ENCODE measurements around the gene HERC6. TPM values are rescaled to one million over a fixed set of nuclear protein-coding genes. Genes with fewer than 3 reads are reported as not detected.

The HERC6 gene
- total RNA-seq, 1 experiment from 2014 or later: 22.0 TPM

DNA sequence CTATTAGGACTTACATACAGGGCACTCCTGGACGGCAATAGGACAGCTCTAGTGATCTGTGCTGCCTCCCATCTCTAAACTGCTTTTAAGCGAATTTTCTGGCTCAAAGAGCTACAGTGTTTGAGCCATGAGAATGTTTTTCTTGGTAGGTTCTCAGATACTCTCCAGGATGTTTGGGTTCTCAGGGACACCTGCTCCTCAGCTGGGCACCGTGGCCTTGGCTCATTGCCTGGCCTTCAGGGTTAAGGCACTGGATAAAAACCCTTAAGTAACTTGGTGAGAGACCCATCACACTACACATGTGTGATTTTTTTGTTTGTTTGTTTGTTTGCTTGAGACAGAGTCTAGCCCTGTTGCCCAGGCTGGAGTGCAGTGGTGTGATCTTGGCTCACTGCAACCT, 39.8 kb downstream of the HERC6 start:
- intact Hi-C loops (cut with micrococcal nuclease; ENCODE audit: unreplicated experiment): no loop called here
- Mint-ChIP-seq H3K4me3 (ENCODE audit: low read depth, unreplicated experiment) (no peak overlapping the region), H3K36me3 (ENCODE audit: insufficient read depth, unreplicated experiment) (no peaks in the 10 kb centered on the region), H3K9me3 (ENCODE audit: low read depth, unreplicated experiment) (no peaks in the 10 kb centered on the region), H3K27me3 (ENCODE audit: unreplicated experiment) (no peaks in the 10 kb centered on the region), H3K4me1 (ENCODE audit: low read depth, unreplicated experiment) (peaks cover 8% of the 10 kb centered on the region), H3K27ac (ENCODE audit: unreplicated experiment) (no peak overlapping the region)
- no peak for DNase-seq
- TF ChIP-seq, protein P1, sequence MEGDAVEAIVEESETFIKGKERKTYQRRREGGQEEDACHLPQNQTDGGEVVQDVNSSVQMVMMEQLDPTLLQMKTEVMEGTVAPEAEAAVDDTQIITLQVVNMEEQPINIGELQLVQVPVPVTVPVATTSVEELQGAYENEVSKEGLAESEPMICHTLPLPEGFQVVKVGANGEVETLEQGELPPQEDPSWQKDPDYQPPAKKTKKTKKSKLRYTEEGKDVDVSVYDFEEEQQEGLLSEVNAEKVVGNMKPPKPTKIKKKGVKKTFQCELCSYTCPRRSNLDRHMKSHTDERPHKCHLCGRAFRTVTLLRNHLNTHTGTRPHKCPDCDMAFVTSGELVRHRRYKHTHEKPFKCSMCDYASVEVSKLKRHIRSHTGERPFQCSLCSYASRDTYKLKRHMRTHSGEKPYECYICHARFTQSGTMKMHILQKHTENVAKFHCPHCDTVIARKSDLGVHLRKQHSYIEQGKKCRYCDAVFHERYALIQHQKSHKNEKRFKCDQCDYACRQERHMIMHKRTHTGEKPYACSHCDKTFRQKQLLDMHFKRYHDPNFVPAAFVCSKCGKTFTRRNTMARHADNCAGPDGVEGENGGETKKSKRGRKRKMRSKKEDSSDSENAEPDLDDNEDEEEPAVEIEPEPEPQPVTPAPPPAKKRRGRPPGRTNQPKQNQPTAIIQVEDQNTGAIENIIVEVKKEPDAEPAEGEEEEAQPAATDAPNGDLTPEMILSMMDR (IDR thresholded peaks at IDR 0.05; ENCODE audit: unreplicated experiment): no peak
- CTCF ChIA-PET: no interaction called here
- BruUV-seq (replicated peaks): no TSS peak

DNA sequence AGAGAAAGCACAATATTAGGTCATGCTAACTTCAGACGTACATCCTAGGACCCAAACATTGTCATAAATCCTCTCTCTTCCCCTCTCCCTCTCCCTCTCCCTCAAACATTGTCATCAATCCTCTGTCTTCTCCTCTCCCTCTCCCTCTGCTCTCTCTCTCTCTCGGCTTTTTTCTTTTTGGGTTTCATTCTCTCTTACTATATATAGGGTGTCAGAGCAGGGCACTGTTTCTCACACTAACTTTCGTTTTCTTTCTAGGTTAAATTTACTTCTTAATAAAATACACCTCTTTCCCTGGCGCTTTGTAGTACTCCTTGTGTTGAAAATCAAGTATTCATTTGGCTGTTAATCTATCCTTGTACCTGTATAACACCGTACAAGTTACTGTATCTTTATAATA, 41.2 kb downstream of the HERC6 start:
- CTCF ChIA-PET: no interaction called here

DNA sequence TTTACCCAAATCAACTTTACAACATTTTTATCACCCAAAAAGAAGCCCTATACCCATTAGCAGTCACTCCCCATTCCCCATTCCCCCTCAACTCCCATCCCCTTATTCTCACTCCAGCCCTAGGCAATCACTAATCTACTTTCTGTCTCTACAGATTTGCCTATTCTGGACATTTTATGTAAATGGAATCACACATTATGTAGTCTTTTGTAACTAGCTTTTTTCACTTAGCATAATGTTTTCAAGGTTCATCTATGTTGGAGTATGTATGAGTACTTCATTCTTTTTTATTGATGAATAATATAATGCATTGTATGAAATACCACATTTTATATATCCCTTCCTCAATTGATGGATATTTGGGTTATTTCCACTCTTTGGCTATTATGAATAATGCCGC, 42.2 kb downstream of the HERC6 start:
- no peak overlapping the region for H3K27ac Mint-ChIP-seq (ENCODE audit: unreplicated experiment)
- no peaks in the 10 kb centered on the region for H3K36me3 Mint-ChIP-seq (ENCODE audit: insufficient read depth, unreplicated experiment)
- CTCF ChIA-PET: no interaction called here
- DNase-seq: no peak
- no peaks in the 10 kb centered on the region for H3K9me3 Mint-ChIP-seq (ENCODE audit: low read depth, unreplicated experiment)
- BruUV-seq (replicated peaks): no TSS peak
- intact Hi-C loops (cut with micrococcal nuclease; ENCODE audit: unreplicated experiment): no loop called here
- H3K4me1 Mint-ChIP-seq (ENCODE audit: low read depth, unreplicated experiment): peaks cover 8% of the 10 kb centered on the region
- TF ChIP-seq, protein P1 (IDR thresholded peaks at IDR 0.05; ENCODE audit: unreplicated experiment): no peak
- H3K4me3 Mint-ChIP-seq (ENCODE audit: low read depth, unreplicated experiment): no peak overlapping the region
- H3K27me3 Mint-ChIP-seq (ENCODE audit: unreplicated experiment): no peaks in the 10 kb centered on the region

More for the DNA sequence above, 41.2 kb downstream of the HERC6 start:
- DNase-seq: no peak
- BruUV-seq (replicated peaks): no TSS peak
- TF ChIP-seq, protein P1 (IDR thresholded peaks at IDR 0.05; ENCODE audit: unreplicated experiment): no peak
- H3K27ac Mint-ChIP-seq (ENCODE audit: unreplicated experiment): no peak overlapping the region
- peaks cover 8% of the 10 kb centered on the region for H3K4me1 Mint-ChIP-seq (ENCODE audit: low read depth, unreplicated experiment)
- H3K36me3 Mint-ChIP-seq (ENCODE audit: insufficient read depth, unreplicated experiment): no peaks in the 10 kb centered on the region
- no peaks in the 10 kb centered on the region for H3K27me3 Mint-ChIP-seq (ENCODE audit: unreplicated experiment)
- H3K9me3 Mint-ChIP-seq (ENCODE audit: low read depth, unreplicated experiment): no peaks in the 10 kb centered on the region
- intact Hi-C loops (cut with micrococcal nuclease; ENCODE audit: unreplicated experiment): no loop called here
- H3K4me3 Mint-ChIP-seq (ENCODE audit: low read depth, unreplicated experiment): no peak overlapping the region

DNA sequence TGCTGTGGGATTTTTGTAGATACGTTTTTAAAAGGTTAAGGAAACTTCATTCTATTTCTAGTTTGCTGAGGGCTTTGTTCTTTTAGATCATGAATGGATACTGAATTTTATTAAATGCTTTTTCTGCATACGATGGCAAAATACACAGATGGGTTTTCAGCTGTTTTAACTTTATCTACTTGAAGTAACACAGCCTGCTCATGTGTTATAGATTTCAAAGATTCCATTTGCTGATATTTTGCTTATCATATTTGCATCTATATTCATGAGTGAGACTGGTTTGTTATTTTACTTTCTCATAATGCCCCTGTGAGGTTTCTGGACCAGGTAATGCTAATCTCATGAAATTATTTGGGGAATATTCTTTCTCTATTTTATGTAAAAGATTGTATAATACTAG, 43.8 kb downstream of the HERC6 start:
- H3K27ac Mint-ChIP-seq (ENCODE audit: unreplicated experiment): no peak overlapping the region

More for the DNA sequence above, 43.8 kb downstream of the HERC6 start:
- BruUV-seq (replicated peaks): no TSS peak
- CTCF ChIA-PET: no interaction called here
- Mint-ChIP-seq H3K4me3 (ENCODE audit: low read depth, unreplicated experiment) (no peak overlapping the region), H3K4me1 (ENCODE audit: low read depth, unreplicated experiment) (peaks cover 8% of the 10 kb centered on the region), H3K9me3 (ENCODE audit: low read depth, unreplicated experiment) (no peaks in the 10 kb centered on the region), H3K36me3 (ENCODE audit: insufficient read depth, unreplicated experiment) (no peaks in the 10 kb centered on the region), H3K27me3 (ENCODE audit: unreplicated experiment) (no peaks in the 10 kb centered on the region)
- DNase-seq: no peak
- intact Hi-C loops (cut with micrococcal nuclease; ENCODE audit: unreplicated experiment): no loop called here
- TF ChIP-seq, protein P1 (IDR thresholded peaks at IDR 0.05; ENCODE audit: unreplicated experiment): no peak

Data from Calu3 (cell line).